Kidney epithelial cell (primary cell): ENCODE results near the gene ASB5. TPM values are rescaled to one million over a fixed set of nuclear protein-coding genes. Genes with fewer than 3 reads are reported as not detected.

Experiments used
- DNase-seq: peaks from one replicate; pipeline ENCODE4 v3.0.0-alpha.2; 2010; ENCODE audit warnings: low read depth
- H3K27me3 ChIP-seq: 2 replicates; pipeline ENCODE4 v1.6.0; 2011; ENCODE audit warnings: low read length; ENCODE audit not compliant: control insufficient read depth, insufficient read depth
- H3K36me3 ChIP-seq: 2 replicates; pipeline ENCODE4 v1.5.1; 2011; ENCODE audit warnings: low read length; ENCODE audit not compliant: control insufficient read depth, insufficient read depth
- H3K4me3 ChIP-seq: 2 replicates; pipeline ENCODE4 v1.5.1; 2011; ENCODE audit warnings: low read depth, mild to moderate bottlenecking, control low read depth, low read length
- total RNA-seq: library from RNA; depleted of rRNA; stranded (reverse); fragments of >200 nt; gene quantifications from 2 replicates; pipeline ENCODE4 v1.2.3, GENCODE V29; 2015
- TF ChIP-seq, protein P1 (sequence below): IDR thresholded peaks from 2 replicates; pipeline ENCODE4 v1.5.1; 2011; ENCODE audit warnings: mild to moderate bottlenecking, moderate library complexity, low read length, control low read depth, inconsistent platforms; ENCODE audit not compliant: insufficient read depth, poor library complexity, severe bottlenecking

Gene ASB5, protein sequence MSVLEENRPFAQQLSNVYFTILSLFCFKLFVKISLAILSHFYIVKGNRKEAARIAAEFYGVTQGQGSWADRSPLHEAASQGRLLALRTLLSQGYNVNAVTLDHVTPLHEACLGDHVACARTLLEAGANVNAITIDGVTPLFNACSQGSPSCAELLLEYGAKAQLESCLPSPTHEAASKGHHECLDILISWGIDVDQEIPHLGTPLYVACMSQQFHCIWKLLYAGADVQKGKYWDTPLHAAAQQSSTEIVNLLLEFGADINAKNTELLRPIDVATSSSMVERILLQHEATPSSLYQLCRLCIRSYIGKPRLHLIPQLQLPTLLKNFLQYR
- not detected in 2 replicates for total RNA-seq

DNA sequence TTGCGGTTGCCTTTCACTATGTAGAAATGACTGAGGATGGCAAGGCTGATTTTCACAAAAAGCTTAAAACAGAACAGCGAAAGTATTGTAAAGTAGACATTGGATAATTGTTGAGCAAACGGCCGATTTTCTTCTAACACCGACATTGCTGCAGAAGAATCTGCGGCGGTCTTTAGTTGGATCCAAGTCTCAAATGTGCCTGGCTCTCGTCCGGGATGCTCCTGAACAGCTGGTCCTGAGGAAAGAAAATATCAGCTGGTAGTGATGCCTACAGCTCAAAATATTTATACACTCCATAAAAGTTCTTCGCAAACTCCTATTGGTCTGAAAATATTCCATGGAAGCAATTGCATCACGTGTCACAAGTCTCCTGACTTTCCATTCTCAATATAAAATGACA is at the start of gene ASB5:
ASB5 (minus strand) TSS at position 260 of the 400 bp plus-strand sequence; CDS start at position 146, 114 bp downstream.
- TF ChIP-seq, protein P1, sequence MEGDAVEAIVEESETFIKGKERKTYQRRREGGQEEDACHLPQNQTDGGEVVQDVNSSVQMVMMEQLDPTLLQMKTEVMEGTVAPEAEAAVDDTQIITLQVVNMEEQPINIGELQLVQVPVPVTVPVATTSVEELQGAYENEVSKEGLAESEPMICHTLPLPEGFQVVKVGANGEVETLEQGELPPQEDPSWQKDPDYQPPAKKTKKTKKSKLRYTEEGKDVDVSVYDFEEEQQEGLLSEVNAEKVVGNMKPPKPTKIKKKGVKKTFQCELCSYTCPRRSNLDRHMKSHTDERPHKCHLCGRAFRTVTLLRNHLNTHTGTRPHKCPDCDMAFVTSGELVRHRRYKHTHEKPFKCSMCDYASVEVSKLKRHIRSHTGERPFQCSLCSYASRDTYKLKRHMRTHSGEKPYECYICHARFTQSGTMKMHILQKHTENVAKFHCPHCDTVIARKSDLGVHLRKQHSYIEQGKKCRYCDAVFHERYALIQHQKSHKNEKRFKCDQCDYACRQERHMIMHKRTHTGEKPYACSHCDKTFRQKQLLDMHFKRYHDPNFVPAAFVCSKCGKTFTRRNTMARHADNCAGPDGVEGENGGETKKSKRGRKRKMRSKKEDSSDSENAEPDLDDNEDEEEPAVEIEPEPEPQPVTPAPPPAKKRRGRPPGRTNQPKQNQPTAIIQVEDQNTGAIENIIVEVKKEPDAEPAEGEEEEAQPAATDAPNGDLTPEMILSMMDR = no peak
- Histone ChIP-seq H3K27me3 (no peaks in the 10 kb centered on the region), H3K4me3 (no peak within 1 kb of the TSS), H3K36me3 (no peaks in the 10 kb centered on the region)
- no peak for DNase-seq

DNA sequence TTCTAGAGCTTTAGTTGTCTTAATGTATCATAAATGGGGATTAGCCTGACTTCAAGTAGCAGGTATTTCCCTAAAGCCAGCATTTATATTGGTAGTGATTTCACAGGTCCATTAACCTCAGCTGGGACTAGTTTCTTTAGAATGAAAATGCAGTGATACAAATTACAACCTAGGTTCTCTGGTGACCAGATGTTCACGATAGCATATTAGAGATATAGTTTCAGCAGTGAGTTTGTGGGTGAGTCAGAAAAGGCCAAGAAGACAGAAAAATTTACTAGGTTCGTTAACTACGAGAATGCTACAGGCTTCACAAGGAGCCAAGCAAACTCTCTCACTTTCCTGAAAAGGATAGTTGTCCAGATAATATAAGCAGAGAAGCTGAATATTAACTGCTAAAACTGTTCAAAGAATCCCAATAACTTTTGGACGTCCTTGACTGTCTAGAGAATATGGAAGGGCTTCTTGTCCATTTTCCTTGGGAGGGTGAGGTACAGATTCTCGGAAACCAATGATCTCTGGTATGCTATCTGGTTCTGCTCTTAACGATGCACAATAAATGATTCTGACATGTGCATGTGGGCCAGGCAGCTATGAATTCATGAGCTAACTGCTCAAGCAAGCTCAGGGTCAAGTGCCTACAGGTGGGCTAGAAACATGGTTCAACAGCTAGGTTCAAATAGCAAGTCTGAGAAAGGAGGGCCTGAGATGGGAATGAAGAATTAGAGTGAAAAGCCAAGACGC is 44.7 kb upstream of the ASB5 start:
- DNase-seq = no peak
- no peak overlapping the region for H3K4me3 ChIP-seq
- H3K27me3 ChIP-seq = no peaks in the 10 kb centered on the region
- no peaks in the 10 kb centered on the region for H3K36me3 ChIP-seq
- TF ChIP-seq, protein P1 = no peak

DNA sequence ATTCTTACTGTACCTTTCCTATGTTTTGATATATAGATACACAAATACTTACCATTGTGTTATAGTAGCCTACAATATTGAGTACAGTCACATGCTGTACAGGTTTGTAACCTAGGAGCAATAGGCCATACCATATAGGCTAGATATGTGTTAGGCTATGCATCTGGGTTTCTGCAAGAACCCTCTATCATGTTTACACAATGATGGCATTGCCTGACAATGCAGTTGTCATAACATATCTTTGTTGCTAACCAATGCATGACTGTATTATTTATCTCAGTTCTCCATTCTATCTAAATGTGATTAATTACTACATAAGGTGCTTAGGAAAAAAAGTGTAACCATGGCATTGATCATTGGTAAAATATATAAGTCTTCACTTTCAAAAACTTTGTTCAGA is 40.8 kb upstream of the ASB5 start:
- no peaks in the 10 kb centered on the region for H3K36me3 ChIP-seq
- no peaks in the 10 kb centered on the region for H3K27me3 ChIP-seq
- TF ChIP-seq, protein P1 = no peak
- no peak overlapping the region for H3K4me3 ChIP-seq
- DNase-seq = no peak

DNA sequence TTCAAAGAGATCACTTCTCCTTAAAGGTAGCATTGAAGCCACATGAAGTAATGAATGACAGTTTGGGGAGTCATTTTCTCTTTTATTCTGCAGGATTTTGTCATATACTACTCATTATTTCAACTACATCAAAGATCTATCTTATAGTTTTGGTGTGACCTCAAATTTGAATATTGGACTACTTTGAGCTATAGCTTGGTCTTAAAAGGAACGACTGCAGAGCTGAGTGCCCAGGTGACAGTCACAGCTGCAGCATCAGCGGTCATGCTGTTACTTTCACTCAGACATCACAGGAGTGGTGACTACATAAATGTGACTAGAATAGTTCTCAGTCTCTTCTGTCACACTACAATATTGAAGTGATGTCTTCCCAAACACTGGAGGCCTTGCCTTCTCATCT is 40.0 kb upstream of the ASB5 start:
- Histone ChIP-seq H3K36me3 (no peaks in the 10 kb centered on the region), H3K27me3 (no peaks in the 10 kb centered on the region), H3K4me3 (no peak overlapping the region)
- DNase-seq = no peak
- TF ChIP-seq, protein P1 = no peak

DNA sequence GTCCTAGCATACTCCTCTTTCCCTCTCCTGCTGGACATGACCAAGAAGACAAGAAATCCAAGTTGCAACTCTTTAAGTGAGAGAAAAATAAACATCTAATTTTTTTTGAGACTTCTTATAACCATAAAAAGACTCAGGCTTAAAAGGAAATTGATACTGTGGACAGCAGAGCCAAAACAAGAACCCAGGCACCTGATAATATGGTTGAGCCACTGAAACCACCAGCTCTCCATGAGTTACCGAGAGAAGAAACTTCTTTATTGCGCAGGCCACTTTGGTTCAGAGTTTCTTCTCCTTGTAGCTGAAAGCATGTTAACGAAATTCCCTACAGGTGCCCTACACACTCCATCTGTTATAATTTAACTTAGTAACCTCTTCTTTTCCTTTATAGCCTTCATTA is 39.4 kb upstream of the ASB5 start:
- Histone ChIP-seq H3K4me3 (no peak overlapping the region), H3K27me3 (no peaks in the 10 kb centered on the region), H3K36me3 (no peaks in the 10 kb centered on the region)
- DNase-seq = no peak
- TF ChIP-seq, protein P1 = no peak
